HG03196 (cell line): Measurements from ENCODE around the gene CFAP46.
"Not testable (repeated sequence)": the region's sequence is repeated elsewhere in the genome, so short reads cannot be mapped to it uniquely, and the experiment has no call there.

Source experiments
- ATAC-seq: cut with Tn5 transposase; IDR thresholded peaks from one replicate; pipeline ENCODE4 v1.9.1; 2021; ENCODE audit not compliant: unreplicated experiment

CFAP46 gene

GRCh38 chr10:132781556-132781955, 160.8 kb downstream of the CFAP46 start:
- no peak for ATAC-seq

- no peak for ATAC-seq
Observed at GRCh38 chr10:132780356-132780755, 162.0 kb downstream of the CFAP46 start.

GRCh38 chr10:132779549-132780294, 162.6 kb downstream of the CFAP46 start:
- ATAC-seq, result no peak

GRCh38 chr10:132777441-132777840, 164.9 kb downstream of the CFAP46 start:
- no peak for ATAC-seq

- no peak for ATAC-seq
Observed at GRCh38 chr10:132776821-132777220, 165.5 kb downstream of the CFAP46 start.

GRCh38 chr10:132776186-132776585, 166.2 kb downstream of the CFAP46 start:
- ATAC-seq, result no peak

- no peak for ATAC-seq
Observed at GRCh38 chr10:132774902-132775863, 167.2 kb downstream of the CFAP46 start.

GRCh38 chr10:132774181-132774901, 168.0 kb downstream of the CFAP46 start:
- no peak for ATAC-seq

GRCh38 chr10:132772816-132773215, 169.6 kb downstream of the CFAP46 start:
- ATAC-seq, result not testable (repeated sequence)

- ATAC-seq, result no peak
Observed at GRCh38 chr10:132770061-132771021, 172.0 kb downstream of the CFAP46 start.

- ATAC-seq, result no peak
Observed at GRCh38 chr10:132768346-132769248, 173.8 kb downstream of the CFAP46 start.

GRCh38 chr10:132766291-132766690, 176.1 kb downstream of the CFAP46 start:
- ATAC-seq, result no peak

GRCh38 chr10:132765435-132765834, 176.9 kb downstream of the CFAP46 start:
- no peak for ATAC-seq

GRCh38 chr10:132764108-132764507, 178.3 kb downstream of the CFAP46 start:
- ATAC-seq, result no peak

GRCh38 chr10:132763545-132763944, 178.8 kb downstream of the CFAP46 start:
- no peak for ATAC-seq

- no peak for ATAC-seq
Observed at GRCh38 chr10:132762267-132762666, 180.1 kb downstream of the CFAP46 start.

GRCh38 chr10:132761395-132762060, 180.8 kb downstream of the CFAP46 start:
- no peak for ATAC-seq

- no peak for ATAC-seq
Observed at GRCh38 chr10:132758865-132759264, 183.5 kb downstream of the CFAP46 start.
